Neural crest cell (in vitro differentiated cells): ENCODE data around the gene STAMBP. TPM values are rescaled to one million over a fixed set of nuclear protein-coding genes. Genes with fewer than 3 reads are reported as not detected.
A peak's percentile ranks its signal among the peaks of the same experiment; 100 is the strongest.

Experiments
- DNase-seq: peaks from one replicate; pipeline ENCODE4 v3.0.0; 2021; ENCODE audit warnings: low read depth, mixed read lengths, low spot score
- H3K27ac Mint-ChIP-seq: one replicate; pipeline ENCODE4 v1.8.0; 2021; ENCODE audit warnings: mild to moderate bottlenecking, mixed read lengths; ENCODE audit not compliant: unreplicated experiment
- H3K27me3 Mint-ChIP-seq: 2 replicates; pipeline ENCODE4 v1.8.0; 2021; ENCODE audit warnings: low read depth, mild to moderate bottlenecking, mixed read lengths
- H3K36me3 Mint-ChIP-seq: 2 replicates; pipeline ENCODE4 v1.8.0; 2021; ENCODE audit warnings: low read depth, mild to moderate bottlenecking, mixed read lengths
- H3K4me1 Mint-ChIP-seq: 2 replicates; pipeline ENCODE4 v1.8.0; 2021; ENCODE audit warnings: mixed read lengths
- H3K4me3 Mint-ChIP-seq: one replicate; pipeline ENCODE4 v1.8.0; 2021; ENCODE audit warnings: mild to moderate bottlenecking, mixed read lengths
- H3K9me3 Mint-ChIP-seq: 2 replicates; pipeline ENCODE4 v1.8.0; 2021; ENCODE audit warnings: mixed read lengths
- total RNA-seq: library from RNA; stranded (reverse); gene quantifications from 2 replicates; pipeline ENCODE4 v1.2.1, GENCODE V29; 2021
- TF ChIP-seq, protein P1 (sequence below): fragments of 200-600 bp; sonication (generic); conservative IDR thresholded peaks from 2 replicates; pipeline ENCODE4 v1.5.0; 2021; ENCODE audit warnings: antibody characterized with exemption, mild to moderate bottlenecking

The STAMBP gene
- total RNA-seq, 1 donor from 2014 or later, result 37.4 TPM

DNA sequence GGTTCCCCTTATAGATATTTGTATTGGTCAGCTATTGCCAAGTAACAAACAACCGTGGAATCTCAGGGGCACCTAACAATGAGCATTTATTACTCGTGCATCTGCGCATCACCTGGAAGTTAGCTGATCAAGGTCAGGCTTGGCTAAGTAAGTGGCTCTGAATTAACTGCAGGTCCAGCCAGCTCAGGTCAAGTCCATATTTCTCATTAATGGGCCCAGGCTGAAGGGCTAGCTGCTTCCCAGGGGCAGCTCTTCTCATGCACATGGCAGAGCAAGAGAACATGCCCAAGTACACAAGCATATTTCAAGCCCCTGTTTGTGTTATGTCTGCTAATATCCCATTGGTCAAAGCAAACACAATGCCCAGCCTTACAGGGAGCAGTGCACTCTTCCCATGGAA is 90.1 kb downstream of the STAMBP start:
- Mint-ChIP-seq H3K36me3 (no peaks in the 10 kb centered on the region), H3K27ac (no peak overlapping the region), H3K9me3 (no peaks in the 10 kb centered on the region), H3K27me3 (peaks cover 57% of the 10 kb centered on the region), H3K4me1 (no peaks in the 10 kb centered on the region), H3K4me3 (no peak overlapping the region)
- TF ChIP-seq, protein P1, sequence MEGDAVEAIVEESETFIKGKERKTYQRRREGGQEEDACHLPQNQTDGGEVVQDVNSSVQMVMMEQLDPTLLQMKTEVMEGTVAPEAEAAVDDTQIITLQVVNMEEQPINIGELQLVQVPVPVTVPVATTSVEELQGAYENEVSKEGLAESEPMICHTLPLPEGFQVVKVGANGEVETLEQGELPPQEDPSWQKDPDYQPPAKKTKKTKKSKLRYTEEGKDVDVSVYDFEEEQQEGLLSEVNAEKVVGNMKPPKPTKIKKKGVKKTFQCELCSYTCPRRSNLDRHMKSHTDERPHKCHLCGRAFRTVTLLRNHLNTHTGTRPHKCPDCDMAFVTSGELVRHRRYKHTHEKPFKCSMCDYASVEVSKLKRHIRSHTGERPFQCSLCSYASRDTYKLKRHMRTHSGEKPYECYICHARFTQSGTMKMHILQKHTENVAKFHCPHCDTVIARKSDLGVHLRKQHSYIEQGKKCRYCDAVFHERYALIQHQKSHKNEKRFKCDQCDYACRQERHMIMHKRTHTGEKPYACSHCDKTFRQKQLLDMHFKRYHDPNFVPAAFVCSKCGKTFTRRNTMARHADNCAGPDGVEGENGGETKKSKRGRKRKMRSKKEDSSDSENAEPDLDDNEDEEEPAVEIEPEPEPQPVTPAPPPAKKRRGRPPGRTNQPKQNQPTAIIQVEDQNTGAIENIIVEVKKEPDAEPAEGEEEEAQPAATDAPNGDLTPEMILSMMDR, result no peak
- DNase-seq, result no peak

DNA sequence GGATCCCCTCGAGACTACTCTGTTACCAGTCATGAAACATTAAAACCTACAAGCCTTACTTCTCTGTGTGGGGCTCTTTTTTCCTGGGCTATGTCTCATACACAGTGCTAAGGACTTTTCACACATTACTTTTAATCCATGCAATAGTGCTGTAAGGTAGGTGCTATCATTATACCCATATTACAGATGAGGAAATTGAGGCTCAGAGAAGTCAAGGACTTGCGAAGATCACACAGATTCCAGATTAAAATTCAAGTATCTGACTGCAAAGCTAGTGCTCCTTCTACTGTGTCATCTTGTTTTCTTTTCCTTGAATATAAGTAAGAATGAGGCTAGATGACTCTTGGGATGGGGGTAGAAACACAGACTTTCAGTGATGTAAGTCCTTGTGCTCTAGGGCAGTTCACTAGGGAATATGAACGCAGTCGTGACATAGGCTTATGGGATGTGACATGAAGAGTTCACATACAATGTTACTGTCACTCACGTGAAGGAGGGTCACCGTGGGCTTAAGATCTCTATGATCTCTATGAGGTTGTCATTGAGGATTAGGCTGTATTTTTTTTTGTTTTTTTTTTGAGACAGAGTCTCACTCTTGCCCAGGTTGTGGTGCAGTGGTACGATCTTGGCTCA is 91.0 kb downstream of the STAMBP start:
- TF ChIP-seq, protein P1, result no peak
- H3K36me3 Mint-ChIP-seq, result no peaks in the 10 kb centered on the region
- DNase-seq, result no peak
- H3K9me3 Mint-ChIP-seq, result no peaks in the 10 kb centered on the region
- no peak overlapping the region for H3K4me3 Mint-ChIP-seq
- H3K4me1 Mint-ChIP-seq, result no peaks in the 10 kb centered on the region
- H3K27me3 Mint-ChIP-seq, result peaks cover 64% of the 10 kb centered on the region
- no peak overlapping the region for H3K27ac Mint-ChIP-seq

DNA sequence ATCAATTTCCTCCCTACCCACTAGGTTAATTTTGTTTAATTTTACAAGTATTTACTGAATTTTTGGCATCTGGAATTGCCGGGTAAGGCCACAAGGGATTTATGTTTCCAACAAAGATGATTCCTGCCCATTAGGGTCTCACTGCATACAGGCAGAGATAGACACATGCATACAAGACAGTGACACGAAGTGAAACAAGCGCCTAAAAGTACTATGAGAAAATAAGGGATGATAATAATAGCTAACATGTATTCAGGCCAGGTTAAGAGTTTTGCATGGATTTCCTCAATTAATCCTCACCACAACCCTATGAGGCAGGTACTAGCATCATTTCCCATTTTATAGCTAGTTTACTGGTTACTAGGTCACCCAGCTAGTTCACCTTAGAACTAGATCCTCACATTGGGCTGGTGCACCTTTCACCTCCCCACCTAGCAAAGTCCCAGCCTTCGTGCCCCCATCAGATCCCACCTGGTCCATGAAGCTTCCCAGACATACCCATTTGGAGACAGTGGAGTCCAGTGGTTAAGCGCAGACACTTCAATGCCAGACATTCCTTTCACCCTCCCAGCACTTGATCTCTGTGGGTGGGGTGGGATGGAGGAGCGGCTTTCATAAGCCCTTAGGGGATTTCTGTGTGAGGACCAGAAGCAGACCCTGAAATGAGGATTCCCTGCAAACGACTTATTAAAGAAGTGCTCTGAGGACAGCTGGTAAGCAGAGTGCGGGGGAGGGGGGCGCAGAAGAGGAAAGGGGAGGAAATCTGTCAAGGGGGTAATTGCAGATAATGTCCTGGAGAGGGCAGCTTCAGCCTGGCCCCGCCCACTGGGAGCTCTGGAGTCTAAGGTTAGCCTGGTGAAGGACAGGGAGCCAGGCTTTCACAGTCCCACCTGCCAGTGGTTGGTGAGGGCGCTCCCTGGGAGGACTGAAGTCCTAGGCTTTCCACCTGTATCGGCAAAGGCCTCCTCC is 92.1 kb downstream of the STAMBP start:
- DNase-seq, result peak; percentile 22
- H3K27me3 Mint-ChIP-seq, result peaks cover 64% of the 10 kb centered on the region
- no peak overlapping the region for H3K4me3 Mint-ChIP-seq
- no peak overlapping the region for H3K27ac Mint-ChIP-seq
- no peaks in the 10 kb centered on the region for H3K9me3 Mint-ChIP-seq
- TF ChIP-seq, protein P1, result peak; percentile 28
- H3K36me3 Mint-ChIP-seq, result no peaks in the 10 kb centered on the region
- H3K4me1 Mint-ChIP-seq, result no peaks in the 10 kb centered on the region

DNA sequence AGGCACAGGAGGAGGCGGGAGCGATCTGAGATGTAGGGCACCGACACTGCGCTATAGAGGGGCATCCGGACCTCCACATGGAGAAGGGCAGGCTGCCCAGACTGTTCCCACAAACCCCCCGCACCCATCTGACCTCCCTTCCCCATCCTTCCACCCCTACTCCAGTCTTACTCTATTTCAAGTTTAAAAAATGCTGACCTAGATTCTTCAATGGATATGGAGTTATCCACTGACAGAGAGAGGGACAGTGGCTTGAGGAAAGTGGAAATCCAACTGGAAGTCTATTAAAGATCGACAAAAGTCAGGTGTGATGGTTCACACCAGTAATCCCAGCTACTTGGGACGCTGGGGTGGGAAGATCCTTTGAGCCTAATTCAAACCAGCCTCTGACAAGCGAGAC is 92.8 kb downstream of the STAMBP start:
- Mint-ChIP-seq H3K4me3 (peak overlapping the region; percentile 21), H3K4me1 (peaks cover 2% of the 10 kb centered on the region), H3K36me3 (no peaks in the 10 kb centered on the region), H3K27me3 (peaks cover 66% of the 10 kb centered on the region), H3K9me3 (peaks cover 1% of the 10 kb centered on the region), H3K27ac (peak overlapping the region; percentile 78)
- TF ChIP-seq, protein P1, result no peak
- no peak for DNase-seq

DNA sequence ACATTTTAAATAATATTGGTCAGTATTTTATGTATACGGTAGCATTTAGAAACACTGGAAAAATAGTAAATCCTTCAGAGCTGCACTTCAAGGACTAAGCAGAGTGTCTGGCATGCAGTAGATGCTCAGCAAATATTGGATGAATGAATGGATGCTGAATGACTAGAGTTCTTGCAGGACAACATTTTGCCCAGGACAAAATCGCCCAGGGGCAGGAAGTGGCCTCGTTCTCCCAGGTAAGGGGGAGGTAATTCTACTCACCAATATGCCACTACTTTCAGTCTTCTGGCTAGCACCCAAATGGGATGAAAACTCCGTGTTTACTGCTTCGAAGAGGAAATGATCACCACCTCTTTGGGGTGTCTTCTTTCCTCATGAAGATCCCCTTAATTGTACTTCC is 93.9 kb downstream of the STAMBP start:
- Mint-ChIP-seq H3K27ac (no peak overlapping the region), H3K4me3 (no peak overlapping the region), H3K36me3 (no peaks in the 10 kb centered on the region), H3K27me3 (peaks cover 66% of the 10 kb centered on the region), H3K9me3 (peaks cover 2% of the 10 kb centered on the region), H3K4me1 (peaks cover 9% of the 10 kb centered on the region)
- DNase-seq, result no peak
- TF ChIP-seq, protein P1, result no peak

Other genes starting within 250 kb of the STAMBP start
- not detected in 2 replicates for gene NAT8, start 186.5 kb upstream of the STAMBP start, total RNA-seq
- gene TPRKB, start 91.6 kb upstream of the STAMBP start, total RNA-seq, result 44.2 and 46.2 TPM in 2 replicates
- 17.7 and 18.2 TPM in 2 replicates for gene DUSP11, start 48.9 kb upstream of the STAMBP start, total RNA-seq
- gene C2orf78, start 44.8 kb upstream of the STAMBP start, total RNA-seq, result not detected in 2 replicates
- gene ACTG2, start 64.0 kb downstream of the STAMBP start, total RNA-seq, result 0.39 TPM in 1 of 2 replicates, not detected in the other
- gene DGUOK, start 97.9 kb downstream of the STAMBP start, total RNA-seq, result 97.7 and 100 TPM in 2 replicates
- gene TET3, start 155.9 kb downstream of the STAMBP start, total RNA-seq, result 30.2 and 30.3 TPM in 2 replicates